GM12878 (cell line): ENCODE data around the gene GTF2IRD1. TPM values are rescaled to one million over a fixed set of nuclear protein-coding genes. Genes with fewer than 3 reads are reported as not detected.

Experiments used
- ATAC-seq: fragments of 200-7000 bp; cut with Tn5 transposase; 3 replicates; pipeline ENCODE4 v1.9.1; 2020; ENCODE audit warnings: mild to moderate bottlenecking, moderate library complexity
- BruUV-seq: library from RNA; stranded (reverse); fragments of 400-500 nt; replicated peaks from 2 replicates; lab custom pipeline; 2021; lab: Mats Ljungman, UMichigan
- CTCF ChIA-PET: fragments of 300-600 bp; sonication (Branson Sonifier 250); formaldehyde crosslinking; extraction: SDS; loops from one replicate; lab custom pipeline; 2021; ENCODE audit warnings: inconsistent platforms; lab: Yijun Ruan, JAX
- POLR2A ChIA-PET: fragments of 350-600 bp; formaldehyde crosslinking; extraction: SDS; loops from one replicate; lab custom pipeline; 2021; ENCODE audit warnings: inconsistent platforms; lab: Charles Lee
- RAD21 ChIA-PET: fragments of 300-600 bp; sonication (Branson Sonifier 250); formaldehyde crosslinking; loops from one replicate; lab custom pipeline; 2023; ENCODE audit warnings: antibody characterized with exemption; ENCODE audit not compliant: unreplicated experiment; lab: Charles Lee
- SMC1A ChIA-PET: fragments of 300-600 bp; sonication (Branson Sonifier 250); formaldehyde crosslinking; loops from one replicate; lab custom pipeline; 2023; ENCODE audit not compliant: unreplicated experiment, uncharacterized antibody; lab: Charles Lee
- DNase-seq: peaks from one replicate; pipeline ENCODE4 v3.0.0-alpha.2; 2011; ENCODE audit warnings: low read depth, low spot score
- FAIRE-seq: peaks from 3 replicates; lab custom pipeline; 2011; peaks lifted over from hg19 to GRCh38; lab: Jason Lieb, UNC
- H2AFZ ChIP-seq: 2 replicates; pipeline ENCODE4 v1.6.0; 2011; ENCODE audit warnings: low read depth, low read length, control low read depth; ENCODE audit not compliant: control insufficient read depth
- H3K27ac ChIP-seq: 2 replicates; pipeline ENCODE4 v1.5.1; 2011; ENCODE audit warnings: control low read depth; ENCODE audit not compliant: control insufficient read depth, insufficient read depth
- H3K27me3 ChIP-seq, 2 experiments: replicated peaks in 1 of 2; 2 replicates each; pipeline versions ENCODE4 v1.6.0 to v1.6.1; 2011; ENCODE audit warnings: low read length in 1 of 2; ENCODE audit not compliant: control insufficient read depth in 2 of 2, insufficient read depth in 2 of 2
- H3K36me3 ChIP-seq, 2 experiments: 2 replicates each; pipeline ENCODE4 v1.5.1; 2011; ENCODE audit warnings: low read length in 1 of 2; ENCODE audit not compliant: control insufficient read depth in 2 of 2, insufficient read depth in 2 of 2
- H3K4me1 ChIP-seq: 2 replicates; pipeline ENCODE4 v1.6.1; 2011; ENCODE audit warnings: mild to moderate bottlenecking, low read length, moderate library complexity, mixed read lengths; ENCODE audit not compliant: control insufficient read depth, insufficient read depth
- H3K4me2 ChIP-seq: 2 replicates; pipeline ENCODE4 v1.6.0; 2011; ENCODE audit warnings: control low read depth; ENCODE audit not compliant: control insufficient read depth, insufficient read depth
- H3K4me3 ChIP-seq: fragments of 200-600 bp; sonication (generic); 2 replicates; pipeline ENCODE4 v1.5.1; 2016
- H3K79me2 ChIP-seq: 2 replicates; pipeline ENCODE4 v1.6.0; 2011; ENCODE audit warnings: low read length; ENCODE audit not compliant: control insufficient read depth, insufficient read depth
- H3K9ac ChIP-seq: 2 replicates; pipeline ENCODE4 v1.8.0; 2011; ENCODE audit warnings: low read length, control low read depth, mixed read lengths; ENCODE audit not compliant: control insufficient read depth, insufficient read depth
- H3K9me3 ChIP-seq: replicated peaks from 3 replicates; pipeline ENCODE4 v1.5.1; 2011; ENCODE audit warnings: mild to moderate bottlenecking, low read length; ENCODE audit not compliant: control insufficient read depth, insufficient read depth
- H4K20me1 ChIP-seq: 2 replicates; pipeline ENCODE4 v1.6.0; 2011; ENCODE audit not compliant: control insufficient read depth, insufficient read depth
- ETV6 ChIP-seq, 2 experiments: fragments of 450-650 bp in 1 of 2; IDR thresholded peaks in 1 of 2; conservative IDR thresholded peaks in 1 of 2; 2 replicates each; pipeline ENCODE4 v1.6.1; 2014; ENCODE audit warnings: antibody characterized with exemption in 1 of 2, borderline replicate concordance in 1 of 2, low read depth in 1 of 2, mild to moderate bottlenecking in 1 of 2, moderate library complexity in 1 of 2
- EZH2 ChIP-seq: IDR thresholded peaks from 2 replicates; pipeline ENCODE4 v1.6.1; 2012; ENCODE audit warnings: low read depth, mild to moderate bottlenecking, control low read depth, inconsistent platforms, low read length, borderline replicate concordance; ENCODE audit not compliant: control insufficient read depth
- FOXK2 ChIP-seq: fragments of 450-650 bp; IDR thresholded peaks from 2 replicates; pipeline ENCODE4 v1.6.1; 2017; ENCODE audit warnings: mild to moderate bottlenecking, moderate library complexity
- HCFC1 ChIP-seq: fragments of 150-350 bp; IDR thresholded peaks from 2 replicates; pipeline ENCODE4 v1.6.1; 2014; ENCODE audit warnings: low read length
- JUNB ChIP-seq: IDR thresholded peaks from 2 replicates; pipeline ENCODE4 v1.6.1; 2016; ENCODE audit warnings: antibody characterized with exemption, mild to moderate bottlenecking
- MEF2A ChIP-seq: IDR thresholded peaks from 2 replicates; pipeline ENCODE4 v1.6.1; 2011; ENCODE audit warnings: low read depth, mild to moderate bottlenecking, low read length, moderate library complexity; ENCODE audit not compliant: insufficient read depth
- MTA3 ChIP-seq: IDR thresholded peaks from 2 replicates; pipeline ENCODE4 v1.6.1; 2012; ENCODE audit warnings: low read length, inconsistent platforms, borderline replicate concordance
- MXI1 ChIP-seq: fragments of 150-350 bp; IDR thresholded peaks from 2 replicates; pipeline ENCODE4 v1.6.1; 2011; ENCODE audit warnings: low read depth, mild to moderate bottlenecking, inconsistent platforms, low read length, improper control_type of control experiment
- MYC ChIP-seq: IDR thresholded peaks from 2 replicates; pipeline ENCODE4 v1.6.1; 2011; ENCODE audit warnings: mild to moderate bottlenecking, low read length, moderate library complexity, inconsistent platforms; ENCODE audit not compliant: insufficient read depth, insufficient replicate concordance, insufficient read length, severe bottlenecking
- NBN ChIP-seq: fragments of 450-650 bp; IDR thresholded peaks from 2 replicates; pipeline ENCODE4 v1.6.1; 2016
- NR2C1 ChIP-seq: fragments of 450-650 bp; IDR thresholded peaks from 2 replicates; pipeline ENCODE4 v1.6.1; 2017; ENCODE audit warnings: antibody characterized with exemption, mild to moderate bottlenecking, moderate library complexity
- SMC3 ChIP-seq: IDR thresholded peaks from 2 replicates; pipeline ENCODE4 v1.6.1; 2011; ENCODE audit warnings: low read length, improper control_type of control experiment, borderline replicate concordance
- SP1 ChIP-seq: IDR thresholded peaks from one replicate; pipeline ENCODE4 v1.6.1; 2011; ENCODE audit warnings: low read depth, low read length
- STAT1 ChIP-seq: fragments of 450-650 bp; conservative IDR thresholded peaks from 2 replicates; pipeline ENCODE4 v1.6.1; 2014; ENCODE audit warnings: antibody characterized with exemption, mild to moderate bottlenecking
- TARDBP ChIP-seq: IDR thresholded peaks from 2 replicates; pipeline ENCODE4 v1.6.1; 2016; ENCODE audit warnings: borderline replicate concordance
- WGBS: methylation state at CpG from one replicate; pipeline ENCODE4 v1.1.6; 2016; ENCODE audit warnings: low lambda C conversion rate; ENCODE audit not compliant: insufficient replicate concordance, insufficient coverage; ENCODE audit errors: missing lambda C conversion rate; 5-methylcytosine and 5-hydroxymethylcytosine counted together
- in situ Hi-C: fragments of 300-500 bp; cut with MboI; formaldehyde crosslinking; loops from 9 replicates; pipeline ENCODE4 v1.14.3; 2018; ENCODE audit warnings: mixed read lengths
- intact Hi-C: fragments of 100-400 bp; cut with micrococcal nuclease; formaldehyde crosslinking; loops from one replicate; pipeline ENCODE4 v1.14.2; 2022; ENCODE audit not compliant: unreplicated experiment
- polyA plus RNA-seq, 11 experiments: library from polyadenylated mRNA; depleted of rRNA in 4 of 11; unstranded in 6 of 11; stranded (reverse) in 5 of 11; fragments of >200 nt; fragmentation: Nextera tagmentation in 4 of 11; fragmentation: Illumina TruSeq in 1 of 11; extraction: Ambion mirVana in 4 of 11; extraction: Trizol in 1 of 11; gene quantifications; 1 replicate in 1 of 11; 2 replicates in 10 of 11; pipeline versions ENCODE4 v1.2.1 to v1.2.3, GENCODE V29; 2011 to 2016; ENCODE audit warnings: inconsistent platforms in 2 of 11, missing spikeins in 2 of 11, low read depth in 1 of 11
- total RNA-seq, 4 experiments: library from RNA; depleted of rRNA in 3 of 4; stranded (reverse); fragments of >200 nt in 3 of 4; fragmentation: Illumina TruSeq in 1 of 4; extraction: Trizol in 1 of 4; gene quantifications; 2 replicates each; pipeline versions ENCODE4 v1.2.1 to v1.2.3, GENCODE V29; 2013 to 2021
- TF ChIP-seq, protein P1 (sequence below): fragments of 450-650 bp; IDR thresholded peaks from 2 replicates; pipeline ENCODE4 v1.6.1; 2014; ENCODE audit warnings: mild to moderate bottlenecking

Gene GTF2IRD1
- total and polyA plus RNA-seq, 10 of the 15 experiments (the other 5 are each of a cell fraction or from before 2014, with no cell fraction given), result 0.48 to 3.0 (median 1.3) TPM

DNA sequence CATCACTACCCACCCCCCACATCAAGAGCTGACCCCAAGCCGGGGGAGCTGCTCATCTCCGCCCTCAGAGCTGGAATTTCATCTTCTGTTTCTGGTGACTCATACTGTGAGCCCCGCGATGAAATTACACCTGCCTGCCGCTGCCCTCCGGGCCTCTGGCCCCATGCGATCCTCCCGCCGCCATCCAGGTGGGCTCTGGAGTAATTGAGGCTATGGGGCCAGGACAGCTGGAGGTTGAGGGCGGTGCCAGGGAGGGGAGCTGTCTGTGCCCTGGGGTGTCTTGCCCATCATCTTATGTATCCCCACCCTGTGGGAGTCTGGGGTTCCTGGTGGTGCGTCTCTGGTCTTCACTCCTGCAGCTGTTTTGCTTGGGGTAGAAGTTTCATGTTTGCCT is 9.0 kb downstream of the GTF2IRD1 start:
- Histone ChIP-seq H3K4me3 (no peak overlapping the region), H3K36me3 (no peaks in the 10 kb centered on the region), H3K4me1 (peaks cover 2% of the 10 kb centered on the region; the same call in 1 of the 2 replicates), H3K9me3 (no peaks in the 10 kb centered on the region), H3K4me2 (no peak overlapping the region), H3K9ac (no peak overlapping the region), H3K27me3 (no peaks in the 10 kb centered on the region), H3K79me2 (no peaks in the 10 kb centered on the region), H4K20me1 (no peaks in the 10 kb centered on the region), H3K27ac (no peak overlapping the region)
- ChIA-PET CTCF (interaction anchor here (1.5 to 7.1 kb wide), 2 partner anchors 13 to 103 kb away, joined by 7 to 25 read pairs; no protein-coding TSS in a partner anchor), POLR2A (no interaction called here), RAD21 (interaction anchor here (1.1 kb wide), 1 partner anchor 15 kb away, joined by 3 read pairs; no protein-coding TSS in a partner anchor)
- in situ Hi-C loops (no loop called here), intact Hi-C loops (no loop called here)
- no TSS peak for BruUV-seq
- no peak for FAIRE-seq
- no peak for DNase-seq
- TF ChIP-seq NBN, result no peak
- TF ChIP-seq, all 136 proteins: peak for 0
- no peak overlapping the region for H2AFZ ChIP-seq
- SMC1A ChIA-PET, result interaction anchor here (1.2 kb wide), 1 partner anchor 13 kb away, joined by 3 read pairs; no protein-coding TSS in a partner anchor
- 6% methylated on average over 11 of the region's 11 CpGs for WGBS
- peak; percentile 65 for ATAC-seq

DNA sequence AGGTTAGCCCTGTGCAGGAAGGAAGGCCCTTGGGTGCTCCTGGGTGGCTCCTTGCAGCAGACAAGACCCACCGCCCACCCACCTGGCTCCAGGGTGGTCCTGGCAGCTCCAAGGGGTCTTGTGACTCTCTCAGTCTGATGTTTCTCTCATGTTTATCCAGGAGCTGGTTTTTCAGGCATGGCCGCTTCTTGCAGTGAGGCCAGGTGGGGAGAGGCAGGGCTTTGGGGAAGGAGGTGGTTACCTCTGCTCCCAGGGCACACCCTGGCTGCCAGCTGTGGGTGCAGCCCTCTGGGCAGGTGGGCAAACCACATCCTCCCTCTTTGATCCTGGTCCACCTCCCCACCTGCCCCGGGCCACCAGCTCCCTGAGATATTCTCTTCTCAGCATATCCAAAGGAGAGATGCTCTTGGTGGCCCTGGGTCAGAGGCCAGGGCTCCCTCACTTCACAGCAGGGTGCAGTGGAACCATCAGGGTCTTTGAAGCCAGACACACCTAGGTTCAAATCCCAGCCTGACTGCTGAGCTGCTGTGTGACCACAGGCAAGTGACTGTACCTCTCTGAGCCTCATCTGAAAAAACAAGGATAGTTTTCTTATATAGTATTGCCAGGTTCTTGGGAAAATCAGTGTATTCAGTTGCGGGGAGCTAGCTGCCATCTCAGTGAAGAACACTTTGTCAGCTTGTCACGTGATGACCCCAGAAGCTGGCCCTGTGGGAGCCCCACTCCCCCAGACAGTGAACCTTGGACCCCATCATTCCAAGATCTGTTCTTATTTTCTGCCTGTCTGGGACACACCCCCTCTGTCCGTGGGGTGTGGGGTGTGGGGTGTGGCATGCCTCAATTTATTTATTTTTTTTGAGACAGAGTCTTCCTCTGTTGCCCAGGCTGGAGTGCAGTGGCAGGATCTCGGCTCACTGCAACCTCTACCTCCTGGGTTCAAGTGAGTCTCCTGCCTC is 11.5 kb downstream of the GTF2IRD1 start:
- RAD21 ChIA-PET, result no interaction called here
- SMC1A ChIA-PET, result no interaction called here
- Histone ChIP-seq H4K20me1 (no peaks in the 10 kb centered on the region), H3K9ac (no peak overlapping the region), H3K79me2 (no peaks in the 10 kb centered on the region), H3K27ac (no peak overlapping the region), H3K4me3 (no peak overlapping the region), H3K4me1 (peaks cover 2% of the 10 kb centered on the region; the same call in 1 of the 2 replicates), H2AFZ (no peak overlapping the region), H3K9me3 (no peaks in the 10 kb centered on the region), H3K36me3 (no peaks in the 10 kb centered on the region), H3K27me3 (no peaks in the 10 kb centered on the region), H3K4me2 (no peak overlapping the region)
- POLR2A ChIA-PET, result interaction anchor here (0.8 kb wide), 1 partner anchor 9 kb away, joined by 3 read pairs; no protein-coding TSS in a partner anchor
- 38% methylated on average over 7 of the region's 7 CpGs for WGBS
- no peak for TF ChIP-seq SP1
- no peak for TF ChIP-seq NR2C1
- TF ChIP-seq MYC, result no peak
- no peak for TF ChIP-seq JUNB
- TF ChIP-seq EZH2, result no peak
- TF ChIP-seq MXI1, result no peak
- no peak for TF ChIP-seq MEF2A
- no peak for TF ChIP-seq FOXK2
- no peak for TF ChIP-seq STAT1
- TF ChIP-seq ETV6 (conservative IDR thresholded peaks at IDR 0.05 in 1 of 2, IDR thresholded peaks at IDR 0.05 in 1 of 2; ENCODE audit: borderline replicate concordance in 1 of 2, low read depth in 1 of 2), result no peak
- TF ChIP-seq SMC3, result no peak
- TF ChIP-seq HCFC1, result no peak
- TF ChIP-seq, protein P1, sequence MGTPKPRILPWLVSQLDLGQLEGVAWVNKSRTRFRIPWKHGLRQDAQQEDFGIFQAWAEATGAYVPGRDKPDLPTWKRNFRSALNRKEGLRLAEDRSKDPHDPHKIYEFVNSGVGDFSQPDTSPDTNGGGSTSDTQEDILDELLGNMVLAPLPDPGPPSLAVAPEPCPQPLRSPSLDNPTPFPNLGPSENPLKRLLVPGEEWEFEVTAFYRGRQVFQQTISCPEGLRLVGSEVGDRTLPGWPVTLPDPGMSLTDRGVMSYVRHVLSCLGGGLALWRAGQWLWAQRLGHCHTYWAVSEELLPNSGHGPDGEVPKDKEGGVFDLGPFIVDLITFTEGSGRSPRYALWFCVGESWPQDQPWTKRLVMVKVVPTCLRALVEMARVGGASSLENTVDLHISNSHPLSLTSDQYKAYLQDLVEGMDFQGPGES, result no peak
- no peak for TF ChIP-seq TARDBP
- TF ChIP-seq MTA3, result no peak
- in situ Hi-C loops (no loop called here), intact Hi-C loops (no loop called here)
- CTCF ChIA-PET, result interaction anchor here (7.1 kb wide), 1 partner anchor 15 kb away, joined by 25 read pairs; no protein-coding TSS in a partner anchor
- BruUV-seq, result no TSS peak
- no peak for FAIRE-seq
- no peak for ATAC-seq
- no peak for DNase-seq
